Measurements from ENCODE around the gene KRTAP4-5. TPM values are rescaled to one million over a fixed set of nuclear protein-coding genes. Genes with fewer than 3 reads are reported as not detected.
"Not testable (repeated sequence)": the region's sequence is repeated elsewhere in the genome, so short reads cannot be mapped to it uniquely, and the experiment has no call there.

The KRTAP4-5 gene
- polyA plus RNA-seq (ENCODE audit: insufficient read length in 10 of 10): not detected
- long read RNA-seq, donor 1: 0 reads
- long read RNA-seq, donor 2: 0 reads
- long read RNA-seq, donor 3: 0 reads
- long read RNA-seq, donor 4: 0 reads
- long read RNA-seq, donor 5: 0 reads
- long read RNA-seq, donor 6: 0 reads
- long read RNA-seq, donor 7: 0 reads
- long read RNA-seq, donor 8: 0 reads
- long read RNA-seq, donor 9: 0 reads

DNA sequence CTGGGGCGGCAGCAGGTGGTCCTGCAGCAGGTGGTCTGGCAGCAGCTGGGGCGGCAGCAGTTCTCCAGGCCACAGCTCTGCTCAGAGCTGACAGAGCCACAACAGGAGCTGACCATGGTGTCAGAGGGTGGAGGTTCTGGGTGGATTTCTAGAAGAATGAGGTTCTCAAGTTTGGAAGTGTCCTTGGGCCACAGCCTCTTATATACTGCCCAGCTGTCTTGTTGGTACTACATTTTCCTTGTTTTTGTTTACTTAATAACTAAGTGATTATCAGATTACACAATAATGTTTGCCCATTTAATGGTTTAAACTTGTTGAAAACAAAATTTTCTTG is at the start of gene KRTAP4-5:
KRTAP4-5 (minus strand) TSS at position 174 of the 334 bp plus-strand sequence; CDS start at position 116, 58 bp downstream.
- no peak for DNase-seq

DNA sequence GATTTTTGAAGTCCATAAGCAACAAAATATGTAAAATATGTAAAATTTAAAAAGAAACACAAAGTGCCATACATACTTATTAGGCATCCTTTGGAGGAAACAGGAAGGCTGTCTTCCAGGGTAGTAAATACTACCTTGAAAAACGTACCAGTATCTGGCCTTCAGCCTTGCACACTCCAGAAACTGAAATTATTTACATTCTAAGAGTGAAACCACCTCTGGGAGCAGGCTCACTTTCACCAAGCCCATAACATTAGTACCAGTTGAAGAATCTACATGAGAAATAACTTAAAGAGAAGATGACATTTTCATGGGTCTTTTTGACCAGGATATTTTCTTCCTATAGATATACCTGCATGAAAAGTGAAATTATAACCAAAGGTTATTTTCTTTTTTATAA is 46.4 kb upstream of the KRTAP4-5 start:
- no peak for DNase-seq

DNA sequence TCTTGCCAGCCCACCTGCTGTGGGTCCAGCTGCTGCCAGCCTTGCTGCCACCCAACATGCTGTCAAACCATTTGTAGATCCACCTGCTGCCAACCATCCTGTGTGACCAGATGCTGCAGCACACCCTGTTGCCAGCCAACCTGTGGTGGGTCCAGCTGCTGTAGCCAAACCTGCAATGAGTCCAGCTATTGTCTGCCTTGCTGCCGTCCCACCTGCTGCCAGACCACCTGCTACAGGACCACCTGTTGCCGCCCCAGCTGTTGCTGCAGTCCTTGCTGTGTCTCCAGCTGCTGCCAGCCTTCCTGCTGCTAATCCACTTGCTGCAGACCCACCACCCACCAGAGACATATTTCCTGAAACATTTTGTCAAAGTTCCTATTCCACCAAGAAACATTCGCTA is 40.7 kb upstream of the KRTAP4-5 start:
- DNase-seq: no peak

DNA sequence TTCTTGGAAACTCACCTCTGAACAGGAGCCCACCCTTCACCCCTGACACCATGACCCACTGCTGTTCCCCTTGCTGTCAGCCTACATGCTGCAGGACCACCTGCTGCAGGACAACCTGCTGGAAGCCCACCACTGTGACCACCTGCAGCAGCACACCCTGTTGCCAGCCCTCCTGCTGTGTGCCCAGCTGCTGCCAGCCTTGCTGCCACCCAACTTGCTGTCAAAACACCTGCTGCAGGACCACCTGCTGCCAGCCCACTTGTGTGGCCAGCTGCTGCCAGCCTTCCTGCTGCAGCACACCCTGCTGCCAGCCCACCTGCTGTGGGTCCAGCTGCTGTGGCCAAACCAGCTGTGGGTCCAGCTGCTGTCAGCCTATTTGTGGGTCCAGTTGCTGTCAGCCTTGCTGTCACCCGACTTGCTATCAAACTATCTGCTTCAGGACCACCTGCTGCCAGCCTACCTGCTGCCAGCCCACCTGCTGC is 40.3 kb upstream of the KRTAP4-5 start, which contains the start of gene KRTAP9-1:
KRTAP9-1 (plus strand) TSS at position 51 of the 482 bp plus-strand sequence; CDS start at position 51, 0 bp downstream.
- DNase-seq: not testable (repeated sequence)

DNA sequence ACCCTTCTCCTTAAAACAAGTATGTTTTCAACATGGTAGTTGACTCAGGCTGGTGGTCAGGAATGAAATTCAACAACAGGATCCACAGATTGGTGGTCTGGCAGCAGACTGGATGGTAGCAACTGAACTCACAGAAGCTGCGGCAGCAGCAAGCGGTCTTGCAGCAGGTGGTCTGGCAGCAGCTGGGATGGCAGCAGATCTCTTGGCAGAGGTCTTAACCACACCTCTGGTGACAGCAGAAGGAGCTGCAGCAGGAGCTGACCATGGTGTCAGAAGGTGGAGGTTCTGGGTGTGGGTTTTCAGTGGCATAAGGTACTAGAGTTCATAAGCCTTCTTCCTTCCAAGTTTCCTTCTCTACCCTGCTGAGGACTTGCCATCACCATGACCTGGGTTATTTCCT is 37.2 kb upstream of the KRTAP4-5 start:
- no peak for DNase-seq

DNA sequence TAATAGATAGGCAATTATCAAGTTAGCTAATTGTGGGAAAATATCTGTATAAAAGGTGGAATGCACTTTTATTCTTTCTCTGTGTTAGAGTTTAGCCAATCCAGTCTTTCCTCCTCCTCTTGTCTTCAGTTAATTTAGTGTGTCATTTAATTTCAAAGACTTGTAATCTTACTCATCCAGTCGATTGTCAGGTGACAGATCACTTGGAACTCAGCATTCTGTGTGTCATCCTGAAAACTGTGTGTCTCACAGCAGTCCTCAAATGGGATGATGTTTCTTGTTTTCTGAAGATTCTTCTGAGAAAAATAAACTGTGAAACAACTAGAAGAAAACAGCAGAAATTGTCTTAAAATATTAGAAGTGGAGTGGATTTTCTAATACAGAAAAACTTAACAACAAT is 35.4 kb upstream of the KRTAP4-5 start:
- no peak for DNase-seq

DNA sequence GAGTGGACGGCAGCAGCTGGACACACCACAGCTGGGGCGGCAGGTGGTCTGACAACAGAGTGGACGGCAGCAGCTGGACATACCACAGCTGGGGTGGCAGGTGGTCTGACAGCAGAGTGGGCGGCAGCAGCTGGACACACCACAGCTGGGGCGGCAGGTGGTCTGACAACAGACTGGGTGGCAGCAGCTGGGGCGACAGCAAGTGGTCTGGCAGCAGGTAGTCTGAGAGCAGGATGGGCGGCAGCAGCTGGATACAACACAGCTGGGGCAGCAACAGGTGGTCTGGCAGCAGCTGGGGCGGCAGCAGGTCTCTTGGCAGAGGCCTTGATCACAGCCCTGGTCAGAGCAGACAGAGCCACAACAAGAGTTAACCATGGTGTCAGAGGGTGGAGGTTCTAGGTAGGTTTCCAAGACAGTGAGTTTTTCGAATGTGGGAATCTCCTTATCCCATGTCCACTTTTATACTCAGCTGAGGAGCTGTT is 34.9 kb upstream of the KRTAP4-5 start, which contains the start of gene KRTAP4-1:
KRTAP4-1 (minus strand) TSS at position 432 of the 482 bp plus-strand sequence; CDS start at position 375, 57 bp downstream.
- no peak for DNase-seq

DNA sequence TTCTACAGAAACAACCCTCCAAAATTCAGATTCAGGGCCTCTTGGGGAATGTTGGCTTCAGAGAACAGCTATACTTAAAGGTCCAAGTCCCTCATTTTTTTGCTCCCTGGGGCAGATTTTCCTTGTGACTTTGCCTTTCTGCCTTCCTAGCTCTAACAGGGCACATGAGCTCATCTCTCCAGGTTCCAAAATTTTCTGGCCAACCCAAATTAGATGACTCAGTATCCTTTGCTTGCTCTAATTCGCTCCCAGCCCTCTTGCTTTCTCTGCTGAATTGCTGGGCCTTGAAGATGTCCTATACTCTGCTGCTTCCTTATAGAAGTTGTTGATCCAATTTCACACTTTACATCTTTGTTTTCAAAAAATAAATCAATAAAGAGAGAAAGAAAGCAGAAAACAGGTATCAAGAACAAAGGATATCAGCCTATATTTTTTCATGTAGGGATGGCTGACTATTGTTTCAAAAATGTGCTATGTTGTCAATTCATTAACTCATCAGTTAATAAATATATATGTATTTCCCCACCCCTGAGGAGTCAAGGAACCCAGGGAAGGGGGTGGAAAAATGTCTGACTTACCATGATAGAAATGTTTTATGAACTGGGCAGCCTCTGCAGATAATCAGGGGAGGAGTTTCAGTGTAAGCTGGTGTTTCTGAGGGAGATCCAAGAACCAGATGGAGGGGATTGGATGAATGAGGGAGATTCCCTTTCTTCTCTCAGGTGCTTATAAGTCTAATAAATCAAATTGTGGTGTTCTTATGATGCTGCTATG is 29.4 kb upstream of the KRTAP4-5 start:
- DNase-seq: no peak

DNA sequence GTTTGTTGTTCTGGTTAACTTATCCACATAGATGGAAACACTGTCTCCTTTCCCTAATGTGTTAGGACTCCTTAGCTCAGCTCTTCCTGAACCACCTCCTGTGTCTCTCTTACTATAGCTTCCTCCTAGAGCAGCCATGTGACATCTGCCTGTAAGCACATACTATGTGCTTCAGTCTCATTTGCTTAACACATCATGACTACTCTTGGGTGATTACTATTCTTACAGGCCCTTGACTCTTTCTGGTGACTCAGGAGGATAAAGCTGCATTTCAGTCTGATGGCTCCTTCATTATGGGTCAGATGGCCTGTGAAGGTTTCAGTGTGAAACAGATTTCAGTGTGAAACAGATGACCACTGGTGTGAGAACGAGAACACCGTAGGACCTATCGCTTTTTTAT is 28.7 kb upstream of the KRTAP4-5 start:
- DNase-seq: peak in 1 of 3 donors; percentile 6

DNA sequence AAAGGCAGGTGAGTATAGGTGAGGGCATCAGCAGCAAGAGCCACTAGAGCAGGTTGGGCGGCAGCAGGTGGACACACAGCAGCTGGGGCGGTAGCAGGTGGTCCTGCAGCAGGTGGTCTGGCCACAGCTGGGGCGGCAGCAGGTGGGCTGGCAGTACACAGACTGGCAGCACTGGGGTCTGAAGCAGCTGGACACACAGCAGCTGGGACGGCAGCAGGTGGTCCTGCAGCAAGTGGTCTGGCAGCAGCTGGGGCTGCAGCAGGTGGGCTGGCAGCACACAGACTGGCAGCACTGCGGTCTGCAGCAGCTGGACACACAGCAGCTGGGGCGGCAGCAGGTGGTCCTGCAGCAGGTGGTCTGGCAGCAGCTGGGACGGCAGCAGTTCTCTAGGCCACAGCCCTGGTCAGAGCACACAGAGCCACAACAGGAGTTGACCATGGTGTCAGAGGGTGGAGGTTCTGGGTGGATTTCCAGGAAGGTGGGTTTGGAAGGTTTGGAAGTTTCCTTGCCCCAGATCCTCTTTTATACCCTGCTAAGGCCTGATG is 28.2 kb upstream of the KRTAP4-5 start, which contains the start of gene KRTAP4-2:
KRTAP4-2 (minus strand) TSS at position 495 of the 545 bp plus-strand sequence; CDS start at position 438, 57 bp downstream.
- DNase-seq: no peak

DNA sequence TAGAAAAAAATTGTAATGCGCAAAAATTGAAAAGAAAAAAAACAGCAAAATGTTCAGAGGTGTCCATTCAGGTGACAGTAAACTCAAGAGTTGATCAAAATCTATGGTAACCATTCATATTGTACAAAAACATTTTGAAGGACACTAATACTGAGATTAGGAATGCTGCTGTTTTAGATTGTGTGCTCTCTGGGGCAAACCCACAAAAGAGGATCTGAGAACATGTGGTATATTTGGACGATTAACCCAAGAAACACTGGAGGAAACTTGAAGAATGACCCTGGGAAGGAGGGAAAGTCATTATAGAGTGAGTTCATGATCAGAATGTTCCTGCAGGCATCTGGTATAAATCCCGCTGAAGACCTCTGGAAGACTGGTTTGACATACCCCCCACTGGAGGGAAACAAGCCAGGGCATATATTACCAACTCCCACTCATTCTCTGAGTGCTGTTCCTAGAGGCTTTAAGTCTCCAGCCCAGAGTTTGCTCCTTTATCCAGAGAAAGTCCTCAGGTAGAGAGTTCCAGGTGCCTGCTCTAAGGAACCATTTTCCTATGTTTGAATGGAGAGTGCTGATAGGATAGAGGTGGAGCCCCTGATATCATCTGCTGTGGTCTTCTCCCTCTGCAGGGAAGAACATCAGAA is 27.2 kb upstream of the KRTAP4-5 start:
- no peak for DNase-seq

DNA sequence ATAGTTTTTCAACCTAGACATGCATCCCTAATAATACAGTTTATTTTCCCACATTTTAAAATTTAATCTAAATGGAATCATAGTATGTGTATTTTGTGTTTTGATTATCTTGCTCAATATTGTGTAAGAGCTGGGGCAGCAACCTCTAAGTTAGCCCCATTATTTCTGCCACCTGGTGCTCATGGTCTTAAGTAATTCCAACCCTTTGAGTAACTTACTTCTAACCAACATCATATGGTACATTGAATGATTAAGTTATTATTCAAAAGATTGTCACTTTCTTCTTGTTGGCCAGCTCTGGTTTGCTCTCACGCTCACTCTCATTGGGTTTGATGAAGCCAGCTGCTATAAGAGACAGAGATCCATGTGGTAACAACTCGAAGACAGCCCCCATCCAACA is 22.3 kb upstream of the KRTAP4-5 start:
- DNase-seq: no peak

DNA sequence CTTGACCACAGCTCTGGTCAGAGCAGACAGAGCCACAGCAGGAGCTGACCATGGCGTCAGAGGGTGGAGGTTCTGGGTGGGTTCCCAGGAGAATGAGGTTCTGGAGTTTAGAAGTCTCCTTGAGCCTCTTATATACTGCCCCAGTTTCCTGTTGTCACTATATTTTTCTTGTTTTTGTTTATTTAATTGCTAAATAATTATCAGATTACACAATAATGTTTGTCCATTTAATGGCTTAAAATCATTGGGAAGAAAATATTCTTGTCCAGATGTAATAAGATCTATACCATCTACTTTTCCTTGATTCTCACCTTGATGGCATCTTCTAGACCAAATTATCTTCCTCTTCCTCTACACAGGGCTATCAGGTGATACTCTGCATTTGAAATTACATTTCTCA is 18.5 kb upstream of the KRTAP4-5 start, which contains the start of gene KRTAP4-3:
KRTAP4-3 (minus strand) TSS at position 101 of the 400 bp plus-strand sequence; CDS start at position 52, 49 bp downstream.
- DNase-seq: no peak

DNA sequence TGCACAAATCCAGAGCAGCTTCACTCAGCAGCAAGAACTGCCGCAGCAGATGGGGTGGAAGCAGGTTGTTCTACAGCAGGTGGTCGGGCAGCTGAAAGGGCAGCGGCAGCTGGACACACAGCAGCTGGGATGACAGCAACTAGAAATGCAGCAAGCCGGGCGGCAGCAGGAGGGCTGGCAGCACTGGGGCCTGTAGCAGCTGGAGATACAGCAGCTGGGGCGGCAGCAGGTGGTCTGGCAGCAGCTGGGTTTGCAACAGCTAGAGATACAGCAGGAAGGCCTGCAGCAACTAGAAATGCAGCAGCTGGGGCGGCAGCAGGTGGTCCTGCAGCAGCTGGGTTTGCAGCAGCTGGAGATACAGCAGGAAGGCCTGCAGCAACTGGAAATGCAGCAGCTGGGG is 17.9 kb upstream of the KRTAP4-5 start:
- no peak for DNase-seq

DNA sequence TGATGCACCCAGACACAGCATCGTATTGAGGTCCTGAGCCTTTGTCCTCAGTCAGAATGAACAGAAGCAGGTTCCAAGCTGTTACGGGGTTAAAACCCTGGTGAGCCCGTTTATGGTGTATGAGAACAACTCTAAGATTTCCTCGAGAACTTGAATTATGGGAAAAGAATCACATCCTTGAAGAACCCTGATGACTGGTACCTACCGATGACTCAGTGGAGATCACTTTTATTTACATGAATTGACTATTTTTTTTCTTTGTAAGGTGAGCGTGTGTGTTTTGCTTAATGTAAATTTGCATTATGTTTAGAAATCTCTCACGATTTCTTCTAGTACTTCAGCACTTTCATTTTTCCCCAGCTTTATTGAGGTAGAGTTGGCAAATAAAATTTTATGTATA is 14.2 kb upstream of the KRTAP4-5 start:
- no peak for DNase-seq

DNA sequence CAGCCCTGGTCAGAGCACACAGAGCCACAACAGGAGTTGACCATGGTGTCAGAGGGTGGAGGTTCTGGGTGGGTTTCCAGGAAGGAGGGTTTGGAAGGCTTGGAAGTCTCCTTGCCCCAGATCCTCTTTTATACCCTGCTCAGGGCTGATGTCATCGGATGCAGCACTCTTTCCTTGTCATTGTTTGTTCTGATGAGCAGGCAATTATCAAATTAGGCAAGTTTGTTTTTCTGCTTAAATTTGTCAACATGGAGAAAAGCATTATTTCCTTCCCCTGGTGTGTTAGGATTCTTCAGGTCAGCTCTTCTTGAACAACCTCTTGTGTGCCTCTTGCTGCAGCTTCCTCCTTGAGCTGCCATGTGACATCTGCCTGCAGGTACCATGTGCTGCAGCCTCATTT is 11.0 kb upstream of the KRTAP4-5 start, which contains the start of gene KRTAP4-4:
KRTAP4-4 (minus strand) TSS at position 101 of the 400 bp plus-strand sequence; CDS start at position 44, 57 bp downstream.
- DNase-seq: no peak

DNA sequence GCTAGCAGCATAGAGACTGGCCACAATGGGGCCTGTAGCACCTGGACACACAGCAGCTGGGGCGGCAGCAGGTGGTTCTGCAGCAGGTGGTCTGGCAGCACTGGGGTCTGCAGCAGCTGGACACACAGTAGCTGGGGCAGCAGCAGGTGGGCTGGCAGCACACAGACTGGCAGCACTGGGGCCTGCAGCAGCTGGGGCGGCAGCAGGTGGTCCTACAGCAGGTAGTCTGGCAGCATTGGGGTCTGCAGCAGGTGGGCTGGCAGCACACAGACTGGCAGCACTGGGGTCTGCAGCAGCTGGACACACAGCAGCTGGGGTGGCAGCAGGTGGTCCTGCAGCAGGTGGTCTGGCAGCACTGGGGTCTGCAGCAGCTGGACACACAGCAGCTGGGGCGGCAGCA is 10.6 kb upstream of the KRTAP4-5 start:
- not testable (repeated sequence) for DNase-seq

DNA sequence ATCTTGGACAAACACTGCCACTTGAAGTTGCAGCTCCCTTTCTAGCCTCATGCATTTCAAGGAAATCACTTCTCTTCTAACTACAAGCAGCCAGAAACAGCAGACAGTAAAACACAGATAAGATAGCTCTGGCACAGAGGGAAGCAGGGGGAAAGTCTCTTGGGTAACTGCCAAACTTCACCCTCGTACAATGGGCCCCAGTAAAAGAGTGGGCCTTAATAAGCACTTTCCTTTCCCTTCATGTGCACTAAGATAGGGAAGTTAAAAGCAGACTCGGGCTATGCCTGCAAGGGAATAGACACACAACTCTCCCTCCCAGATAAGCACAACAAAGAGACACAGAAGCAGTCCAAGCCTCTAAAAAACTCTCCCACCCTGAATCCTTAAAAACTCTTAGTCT is 4.2 kb upstream of the KRTAP4-5 start:
- DNase-seq: peak in 1 of 3 donors; percentile 11

DNA sequence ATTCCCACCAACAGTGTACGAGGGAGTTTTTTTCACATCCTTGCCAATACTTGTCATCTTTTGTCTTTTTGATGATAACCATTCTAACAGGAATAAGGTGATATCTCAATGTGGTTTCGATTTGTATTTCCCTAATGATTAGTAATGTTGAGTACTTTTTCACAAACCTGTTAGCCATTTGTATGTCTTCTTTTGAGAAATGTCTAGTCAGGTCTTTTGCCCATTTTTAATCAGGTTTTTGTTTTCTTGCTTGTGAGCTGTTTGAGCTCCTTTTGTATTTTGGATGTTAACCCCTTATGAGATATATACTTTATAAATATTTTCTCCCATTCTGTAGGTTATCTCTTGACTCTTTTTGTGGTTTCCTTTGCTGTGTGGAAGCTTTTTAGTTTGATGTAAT is 1.9 kb upstream of the KRTAP4-5 start:
- no peak for DNase-seq

DNA sequence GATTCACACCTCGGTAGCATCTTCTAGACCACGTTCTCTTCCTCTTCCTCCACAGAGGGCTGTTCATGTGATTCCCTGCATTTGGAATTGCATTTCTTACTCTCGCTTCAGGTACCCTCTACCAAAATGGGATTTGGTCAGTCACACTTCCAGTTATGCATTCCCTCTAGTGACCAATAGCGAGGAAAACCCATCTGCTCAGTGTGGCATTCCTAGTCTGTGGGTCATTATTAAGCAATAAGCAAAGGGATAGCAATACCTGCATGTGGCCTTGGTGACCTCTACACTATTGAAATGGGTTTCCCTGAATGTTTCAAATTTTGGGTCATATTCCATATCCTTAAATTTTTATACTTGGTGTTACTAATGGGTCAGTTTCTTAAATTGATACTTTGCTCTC is 401 bp upstream of the KRTAP4-5 start:
- no peak for DNase-seq

DNA sequence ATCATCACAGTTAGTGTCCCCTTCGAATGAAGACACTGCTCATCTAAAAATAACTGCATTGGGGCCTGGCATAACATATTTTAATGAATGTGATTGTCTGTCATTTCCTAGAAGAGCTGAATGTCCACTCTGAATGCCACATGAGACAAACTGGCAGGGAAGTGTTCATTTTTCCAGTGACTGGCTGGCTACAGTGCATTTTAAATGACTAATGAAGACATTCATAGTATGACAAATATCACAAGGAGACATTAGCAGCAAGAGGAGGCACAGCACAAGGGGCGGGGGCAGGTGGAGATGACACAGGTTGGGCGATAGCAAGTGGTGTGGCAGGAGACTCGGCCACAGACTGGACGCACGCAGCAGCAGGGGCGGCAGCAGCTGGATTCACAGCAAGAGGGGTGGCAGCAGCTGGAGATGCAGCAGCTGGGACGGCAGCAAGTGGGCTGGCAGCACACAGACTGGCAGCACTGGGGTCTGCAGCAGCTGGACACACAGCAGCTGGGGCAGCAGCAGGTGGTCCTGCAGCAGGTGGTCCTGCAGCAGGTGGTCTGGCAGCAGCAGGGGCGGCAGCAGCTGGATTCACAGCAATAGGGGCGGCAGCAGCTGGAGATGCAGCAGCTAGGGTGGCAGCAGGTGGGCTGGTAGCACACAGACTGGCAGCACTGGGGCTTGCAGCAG is 514 bp downstream of the KRTAP4-5 start:
- DNase-seq: not testable (repeated sequence)

Data from muscle of back (tissue), 13 donors.